HG03354 (cell line): ENCODE results near the gene POMT2.
A peak's percentile ranks its signal among the peaks of the same experiment; 100 is the strongest.
"Not testable (repeated sequence)": the region's sequence is repeated elsewhere in the genome, so short reads cannot be mapped to it uniquely, and the experiment has no call there.

Experiments used
- ATAC-seq: cut with Tn5 transposase; IDR thresholded peaks from one replicate; pipeline ENCODE4 v1.9.1; 2021; ENCODE audit warnings: mild to moderate bottlenecking; ENCODE audit not compliant: unreplicated experiment, poor library complexity, severe bottlenecking

POMT2 gene

DNA sequence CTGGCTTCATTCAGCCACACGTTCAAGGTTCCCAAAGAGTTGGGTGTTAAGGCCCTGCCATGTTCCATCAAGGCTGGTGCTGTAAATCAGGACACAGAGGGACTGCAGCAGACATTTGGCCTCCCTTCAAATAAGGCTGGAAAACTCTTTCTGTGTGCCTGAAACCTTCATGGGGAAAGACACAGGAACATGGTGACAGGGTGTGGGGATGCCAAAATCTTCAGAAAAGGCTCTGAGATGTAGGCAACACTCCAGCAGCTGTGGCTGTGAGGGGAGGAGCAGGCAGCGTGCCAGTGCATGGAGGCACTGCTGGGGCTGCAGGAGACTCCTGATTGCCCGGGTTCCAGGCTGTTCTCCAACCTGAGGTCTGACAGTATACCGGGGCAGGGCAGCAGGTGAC is 15.0 kb downstream of the POMT2 start:
- ATAC-seq, result no peak

- peak; percentile 72 for ATAC-seq
These were observed 17.1 kb downstream of the POMT2 start for GRCh38 chr14:77303417-77304156.

DNA sequence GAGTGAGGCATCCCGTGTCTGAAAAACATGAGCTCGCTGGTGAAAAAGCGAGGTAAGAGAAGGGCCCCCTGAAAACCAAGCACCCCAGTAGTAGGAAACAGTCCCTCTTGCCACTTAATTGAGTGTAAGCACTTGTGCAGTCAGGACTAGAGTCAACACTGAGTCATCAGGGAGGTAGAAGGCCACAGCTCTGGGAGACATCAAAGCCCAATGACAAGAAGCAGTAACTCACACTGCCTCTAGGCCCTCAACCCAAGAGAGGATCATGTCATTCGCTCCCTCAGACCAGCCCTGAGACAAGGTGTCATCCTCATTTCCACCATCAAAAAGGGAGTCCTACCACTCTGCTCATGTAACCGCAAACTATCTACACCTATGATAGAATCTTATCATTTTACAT is 17.8 kb downstream of the POMT2 start:
- no peak for ATAC-seq

GRCh38 chr14:77301103-77301502 is 19.6 kb downstream of the POMT2 start:
- ATAC-seq, result peak; percentile 66

DNA sequence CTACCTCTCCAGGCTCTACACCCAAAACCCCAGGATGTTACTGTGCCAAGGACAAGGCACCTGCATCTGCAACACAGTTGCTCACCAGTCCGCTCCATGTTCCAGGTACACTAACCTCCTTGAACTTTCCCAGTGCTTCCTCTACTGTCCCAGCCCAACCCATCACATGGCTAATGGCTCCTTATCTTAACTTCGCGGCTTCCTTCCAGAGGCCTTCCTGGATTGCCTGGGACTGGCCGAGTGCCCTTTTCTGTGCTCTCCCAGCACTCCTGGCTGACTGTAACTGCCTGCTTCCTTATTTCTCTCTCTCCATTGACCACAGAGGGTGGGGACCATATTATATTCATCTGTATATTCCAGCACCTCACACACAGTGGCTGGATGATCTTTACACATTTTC is 20.9 kb downstream of the POMT2 start:
- no peak for ATAC-seq

DNA sequence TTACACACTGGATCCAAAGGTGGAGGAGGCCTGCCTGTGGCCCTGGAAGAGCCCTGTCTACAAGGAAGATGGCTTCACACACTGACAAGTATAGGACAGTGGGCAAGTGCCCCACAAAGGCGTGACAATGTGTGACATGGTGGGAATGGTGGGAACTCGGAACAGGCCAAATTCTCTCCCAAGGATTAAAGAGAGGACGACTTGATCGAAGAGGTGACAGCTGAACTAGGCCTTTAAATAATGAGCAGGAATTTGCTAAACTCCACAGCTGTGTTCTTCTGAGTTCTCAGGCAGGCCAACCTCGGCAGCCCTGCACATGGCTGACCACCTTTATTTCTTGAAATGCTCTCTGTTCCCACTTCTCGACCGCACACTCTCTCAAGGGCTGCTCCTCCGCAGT is 23.8 kb downstream of the POMT2 start:
- no peak for ATAC-seq

DNA sequence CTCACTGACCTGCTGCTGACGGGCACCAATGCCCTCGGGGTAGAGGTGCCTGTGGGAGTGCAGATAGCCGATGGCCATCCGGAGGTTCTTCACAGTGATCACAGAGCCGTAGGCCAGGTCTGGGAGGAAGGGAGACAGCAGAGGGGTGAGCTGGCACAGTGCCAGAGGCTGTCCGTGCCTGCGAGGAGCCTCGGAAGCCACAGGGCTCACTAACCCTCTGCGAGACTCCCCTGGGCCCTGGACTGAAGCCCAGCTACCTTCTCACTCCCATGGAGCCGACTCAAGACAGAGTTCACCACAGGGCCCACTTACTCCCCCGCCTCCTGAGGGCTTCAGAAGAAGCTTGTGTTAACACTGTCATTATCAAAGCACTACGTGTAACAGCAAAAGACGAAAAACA is 24.5 kb downstream of the POMT2 start:
- no peak for ATAC-seq

DNA sequence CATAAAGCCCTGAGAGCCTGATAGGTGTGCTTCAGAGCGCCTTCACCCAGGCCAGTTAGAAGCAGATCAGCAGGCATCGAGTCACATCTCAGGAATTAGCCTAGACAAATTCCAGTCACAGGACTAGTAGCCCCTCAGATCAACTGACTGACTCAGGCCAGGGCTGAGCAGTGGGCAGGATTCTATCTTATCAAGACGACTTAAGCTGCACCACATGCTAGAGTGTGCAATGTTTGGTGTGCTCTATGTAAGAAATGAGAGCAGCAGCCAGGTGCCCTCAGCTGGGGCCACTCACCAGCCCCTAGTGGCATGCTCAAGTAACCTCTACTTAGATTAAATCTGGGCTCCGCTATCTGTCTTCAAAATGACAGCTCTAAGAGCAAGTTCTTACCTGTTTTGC is 30.0 kb downstream of the POMT2 start:
- no peak for ATAC-seq

DNA sequence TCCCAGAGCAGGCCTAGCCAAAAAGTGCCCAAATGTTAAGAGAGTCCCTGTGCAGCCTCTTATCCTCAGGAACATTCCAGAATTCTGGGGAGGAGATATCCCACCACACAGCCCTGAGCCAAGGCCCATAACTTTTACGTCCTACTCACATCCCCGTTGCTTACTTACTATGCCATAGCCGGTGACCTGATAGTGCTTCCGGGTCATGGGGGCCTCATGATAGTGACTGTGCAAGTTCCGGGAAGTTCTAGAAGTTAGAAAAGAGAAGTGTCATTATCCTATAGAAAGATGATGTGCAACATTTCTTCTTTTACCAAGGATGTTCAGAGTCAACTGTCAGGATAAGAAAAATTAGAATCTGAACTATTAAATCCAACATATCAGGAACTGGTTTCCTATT is 34.1 kb downstream of the POMT2 start:
- ATAC-seq, result no peak

DNA sequence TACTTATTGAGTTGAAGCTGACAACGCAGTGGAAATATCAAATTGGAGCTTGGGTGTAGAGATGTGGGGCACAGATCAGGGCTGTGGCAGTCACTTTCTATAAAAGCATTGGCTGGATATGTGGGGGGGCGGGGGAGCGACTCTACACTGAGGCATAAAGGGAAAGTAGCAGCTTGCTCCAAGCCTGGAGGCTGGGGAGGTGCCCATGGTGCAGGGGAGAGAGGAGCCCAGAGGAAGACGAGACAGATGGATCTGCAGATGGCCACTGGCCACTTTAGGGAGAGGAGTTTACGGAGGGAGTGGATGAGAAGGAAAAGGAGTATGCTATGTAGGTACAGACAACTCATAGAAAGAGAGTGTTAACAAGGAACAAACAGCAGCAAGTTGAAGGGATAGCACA is 36.2 kb downstream of the POMT2 start:
- ATAC-seq, result no peak

DNA sequence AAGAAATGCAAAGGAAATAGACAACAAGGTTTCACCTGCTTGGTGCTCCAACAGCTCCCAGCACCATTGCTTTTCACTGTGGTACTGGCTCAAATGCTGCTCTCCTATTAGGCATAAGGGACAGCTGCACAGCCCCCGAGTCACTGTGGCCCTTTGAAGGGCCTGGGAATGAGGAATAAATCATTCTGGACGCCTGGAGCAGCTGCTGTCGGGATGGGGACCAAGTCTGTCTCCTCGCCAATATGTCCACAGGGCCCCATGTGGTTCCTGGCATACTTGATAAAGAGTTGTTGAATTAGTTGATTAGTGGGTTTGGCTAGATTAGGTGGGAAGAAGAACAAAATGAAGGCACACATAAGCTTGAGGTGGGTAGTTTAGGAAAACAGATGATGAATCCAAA is 36.6 kb downstream of the POMT2 start:
- no peak for ATAC-seq

GRCh38 chr14:77281852-77282410 is 38.8 kb downstream of the POMT2 start:
- ATAC-seq, result no peak

DNA sequence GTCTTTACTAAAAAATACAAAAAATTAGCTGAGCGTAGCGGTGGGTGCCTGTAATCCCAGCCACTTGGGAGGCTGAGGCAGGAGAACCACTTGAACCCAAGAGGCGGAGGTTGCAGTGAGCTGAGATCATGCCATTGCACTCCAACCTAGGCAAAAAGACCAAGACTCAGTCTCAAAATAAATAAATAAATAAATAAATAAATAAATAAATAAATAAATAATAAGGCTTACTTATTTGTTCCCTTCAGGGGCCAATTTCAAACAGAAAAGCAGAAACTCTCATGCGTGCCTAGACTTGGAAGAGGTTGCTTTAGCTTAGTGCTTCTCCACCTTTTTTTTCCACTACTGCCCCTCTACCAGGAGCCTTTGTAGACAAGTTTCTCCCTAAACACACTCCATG is 39.8 kb downstream of the POMT2 start:
- not testable (repeated sequence) for ATAC-seq

DNA sequence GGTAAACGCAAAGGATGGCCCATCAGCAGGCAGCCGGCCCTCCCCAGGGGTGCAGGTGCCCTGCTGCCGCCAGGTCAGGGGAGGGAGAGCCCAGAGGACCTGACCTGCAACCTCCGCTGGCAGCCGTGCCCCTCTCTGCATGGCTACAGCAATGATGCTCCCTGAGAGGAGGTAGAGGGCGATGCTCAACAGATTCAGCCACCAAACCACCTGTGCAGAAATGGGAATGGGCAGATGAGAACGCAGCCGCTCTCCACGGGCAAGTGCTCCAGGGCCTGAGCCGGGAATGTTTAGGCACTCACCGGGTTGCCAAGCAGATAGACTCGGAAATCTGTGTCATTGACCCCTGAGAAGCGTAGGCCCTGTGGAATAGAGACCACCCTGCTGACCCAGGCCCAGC is 41.0 kb downstream of the POMT2 start:
- no peak for ATAC-seq

DNA sequence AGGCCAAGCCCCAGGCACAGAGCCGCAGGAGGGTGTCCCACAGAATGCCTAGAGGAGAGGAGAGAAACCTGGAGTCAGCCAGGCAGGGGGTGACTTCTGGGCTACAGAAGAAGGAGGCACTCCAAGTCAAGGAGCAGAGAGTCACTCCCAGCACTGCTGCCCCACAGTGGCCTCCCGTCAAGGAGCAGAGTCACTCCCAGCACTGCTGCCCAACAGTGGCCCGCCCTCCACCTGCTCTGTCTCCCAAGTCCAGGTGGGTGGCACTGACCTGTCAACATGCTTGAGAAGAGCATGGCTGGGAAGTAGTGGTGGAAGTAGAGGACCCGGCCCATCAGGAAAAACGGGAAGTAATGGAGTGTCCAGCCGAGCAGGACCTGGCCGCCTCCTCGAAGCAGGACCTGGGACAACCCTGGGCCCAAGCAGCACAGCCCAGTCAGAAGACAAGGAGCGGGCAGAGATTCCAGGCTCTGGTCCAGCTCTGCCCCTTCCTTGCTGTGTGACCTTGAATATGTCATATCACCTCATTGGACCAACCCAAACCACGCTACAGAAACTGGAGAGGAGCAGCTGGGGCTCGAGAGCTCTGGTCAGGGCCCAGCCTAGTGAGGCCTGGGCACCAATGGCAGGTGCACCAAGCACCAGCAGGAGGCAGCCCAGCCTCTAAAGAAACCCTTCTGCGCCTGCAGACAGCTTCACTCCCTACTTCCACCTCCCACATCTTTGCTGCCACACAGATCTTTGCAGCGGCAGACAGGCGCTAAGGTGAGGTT is 42.0 kb downstream of the POMT2 start:
- no peak for ATAC-seq

DNA sequence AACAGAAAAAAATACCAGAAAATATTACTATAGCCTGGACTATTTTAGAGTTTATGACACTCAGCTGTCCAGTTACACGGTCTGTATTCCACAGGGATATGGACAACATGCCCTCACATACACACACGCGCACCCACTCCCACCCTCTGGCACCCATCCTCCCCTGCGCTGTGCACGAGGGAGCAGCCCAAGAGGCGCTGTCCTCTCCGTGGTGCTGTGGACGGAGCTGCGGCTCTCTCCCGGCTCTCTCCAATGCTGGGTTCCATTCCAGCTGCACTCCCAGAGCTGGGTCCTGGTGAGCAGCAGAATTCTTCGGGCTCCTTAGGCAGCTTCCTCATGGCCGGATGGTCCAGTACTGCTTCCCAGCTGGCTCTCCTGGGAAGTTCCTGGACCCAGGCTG is 43.7 kb downstream of the POMT2 start:
- no peak for ATAC-seq

- no peak for ATAC-seq
These were observed 44.3 kb downstream of the POMT2 start for GRCh38 chr14:77276295-77276935.

DNA sequence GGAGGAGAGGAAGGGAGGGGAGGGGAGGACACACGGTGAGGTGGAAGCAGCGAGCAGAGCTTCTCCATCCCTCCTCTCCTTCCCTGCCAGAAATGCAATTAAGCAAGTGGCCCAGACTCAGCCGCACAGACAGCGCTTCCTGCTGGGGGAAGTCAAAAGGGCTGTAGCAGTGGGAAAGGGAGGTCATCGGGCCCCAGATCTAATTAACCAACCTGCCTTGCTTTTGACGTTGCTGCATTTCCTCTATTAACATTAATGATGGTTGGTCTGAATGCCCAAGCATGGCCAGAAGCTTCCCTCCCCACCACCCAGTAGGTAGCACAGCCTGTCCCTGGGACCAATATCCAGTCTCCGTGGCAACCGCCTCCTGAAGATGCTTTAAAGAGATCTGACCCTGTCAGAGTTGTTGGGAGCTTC is 45.1 kb downstream of the POMT2 start:
- ATAC-seq, result no peak

DNA sequence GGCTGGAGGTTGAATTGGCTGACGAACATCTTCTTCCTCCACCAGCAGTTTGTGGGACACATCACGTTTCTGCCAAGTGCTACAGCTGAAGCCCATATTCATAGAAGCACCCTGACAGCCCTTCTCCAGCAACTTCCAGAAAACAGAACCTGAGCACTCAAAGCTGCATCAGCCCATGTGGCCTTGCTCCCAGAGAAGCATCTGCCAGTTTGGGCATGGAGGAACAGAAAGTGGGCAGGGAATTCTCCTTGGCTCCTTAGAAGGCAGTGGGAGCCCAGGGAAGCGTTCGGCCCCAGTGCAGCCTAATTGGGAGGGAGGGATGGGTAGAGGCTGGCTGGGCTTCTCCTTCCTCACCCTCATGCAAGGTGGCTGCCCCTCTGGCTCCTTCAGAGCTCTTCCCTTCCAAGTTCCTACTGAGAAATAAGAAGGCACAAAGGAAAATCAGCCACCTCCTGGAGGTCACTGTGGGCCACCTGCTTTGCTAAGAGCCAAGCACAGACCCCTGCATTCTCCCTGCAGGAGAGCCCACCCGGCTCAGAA is 45.6 kb downstream of the POMT2 start:
- ATAC-seq, result no peak

DNA sequence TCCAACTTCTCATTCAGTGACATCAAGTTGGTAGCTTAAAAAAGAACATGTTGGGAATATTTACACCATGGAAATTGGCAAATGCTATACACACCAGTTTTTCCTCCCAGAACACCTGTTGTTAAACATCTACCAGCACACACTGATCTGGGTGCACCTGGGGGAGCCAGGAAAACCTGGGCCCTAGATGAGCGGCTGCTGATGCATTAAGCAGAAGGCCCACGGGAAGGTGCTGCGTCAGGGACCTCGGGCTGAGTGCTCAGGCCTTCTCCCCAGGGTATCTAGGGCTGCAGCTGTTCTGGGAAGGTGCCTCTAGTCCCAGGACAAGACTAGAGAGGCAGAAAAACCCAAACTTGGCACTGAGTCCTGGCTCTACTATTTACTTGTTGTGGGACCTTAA is 46.9 kb downstream of the POMT2 start:
- no peak for ATAC-seq
